ENCODE data around the gene CLSTN2.

DNA sequence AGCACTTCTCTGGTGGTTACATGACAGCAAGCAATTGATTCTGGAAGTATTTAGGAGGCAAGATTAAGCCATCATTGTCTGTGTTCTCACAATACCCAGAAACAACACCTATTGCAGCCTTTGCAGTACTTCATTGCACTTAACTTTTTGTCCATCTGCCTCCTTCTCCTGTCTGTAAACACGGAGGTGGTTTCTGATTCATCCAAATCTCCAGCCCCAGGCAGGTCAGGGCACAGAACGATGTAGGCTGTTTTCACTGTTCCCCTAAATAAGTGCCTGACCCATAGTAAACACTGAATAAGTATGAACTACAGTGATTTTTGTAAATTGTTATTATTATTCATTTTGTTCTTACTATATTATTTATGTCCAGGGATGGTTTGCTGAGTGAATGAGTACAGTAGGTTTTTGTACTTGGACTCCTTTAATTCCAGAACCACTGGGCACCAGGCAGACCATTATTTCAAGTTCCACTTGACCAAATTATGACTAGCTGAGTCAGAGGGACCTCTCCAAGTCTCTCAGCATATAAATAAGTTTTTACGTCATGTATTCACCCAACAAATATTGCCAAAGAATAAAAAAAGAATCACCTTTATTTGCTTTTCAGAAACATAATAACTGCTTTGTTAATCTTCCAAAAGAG lies 459.6 kb downstream of the CLSTN2 start:
- TF ChIP-seq, protein P1, sequence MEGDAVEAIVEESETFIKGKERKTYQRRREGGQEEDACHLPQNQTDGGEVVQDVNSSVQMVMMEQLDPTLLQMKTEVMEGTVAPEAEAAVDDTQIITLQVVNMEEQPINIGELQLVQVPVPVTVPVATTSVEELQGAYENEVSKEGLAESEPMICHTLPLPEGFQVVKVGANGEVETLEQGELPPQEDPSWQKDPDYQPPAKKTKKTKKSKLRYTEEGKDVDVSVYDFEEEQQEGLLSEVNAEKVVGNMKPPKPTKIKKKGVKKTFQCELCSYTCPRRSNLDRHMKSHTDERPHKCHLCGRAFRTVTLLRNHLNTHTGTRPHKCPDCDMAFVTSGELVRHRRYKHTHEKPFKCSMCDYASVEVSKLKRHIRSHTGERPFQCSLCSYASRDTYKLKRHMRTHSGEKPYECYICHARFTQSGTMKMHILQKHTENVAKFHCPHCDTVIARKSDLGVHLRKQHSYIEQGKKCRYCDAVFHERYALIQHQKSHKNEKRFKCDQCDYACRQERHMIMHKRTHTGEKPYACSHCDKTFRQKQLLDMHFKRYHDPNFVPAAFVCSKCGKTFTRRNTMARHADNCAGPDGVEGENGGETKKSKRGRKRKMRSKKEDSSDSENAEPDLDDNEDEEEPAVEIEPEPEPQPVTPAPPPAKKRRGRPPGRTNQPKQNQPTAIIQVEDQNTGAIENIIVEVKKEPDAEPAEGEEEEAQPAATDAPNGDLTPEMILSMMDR (conservative IDR thresholded peaks at IDR 0.05; ENCODE audit: low read depth, low read length): no peak
- TF ChIP-seq EZH2 (IDR thresholded peaks at IDR 0.05; ENCODE audit: low read length, unreplicated experiment) (no peak), EZH2phosphoT487 (IDR thresholded peaks at IDR 0.05; ENCODE audit: borderline replicate concordance, low read length) (no peak)

Data from PC-3 (cell line).